Measurements from ENCODE around the gene MYBL2. TPM values are rescaled to one million over a fixed set of nuclear protein-coding genes. Genes with fewer than 3 reads are reported as not detected.

Gene MYBL2
- total and polyA plus RNA-seq, 2 donors (not counting 3 experiments of a cell fraction or from before 2014, with no cell fraction given), result 35.7 to 105 TPM

DNA sequence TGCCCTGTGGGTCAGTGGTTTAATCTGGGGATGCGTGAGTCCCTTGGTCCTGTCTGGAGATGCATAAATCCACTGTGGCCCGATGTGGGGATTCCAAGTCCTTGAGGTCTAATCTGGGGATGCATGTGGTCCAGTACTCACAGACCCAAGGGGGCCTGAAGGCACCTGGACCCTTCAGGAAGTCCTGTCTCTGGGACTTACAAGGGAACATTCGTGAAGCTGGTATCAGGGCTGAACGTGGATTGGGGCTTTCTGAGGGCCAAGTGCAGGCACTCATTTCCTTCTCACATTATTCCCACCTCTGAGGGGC is 85.1 kb downstream of the MYBL2 start:
- ChIA-PET POLR2A (no interaction called here), CTCF (interaction anchor here (1.0 to 9.9 kb wide), 5 partner anchors 15 to 329 kb away, joined by 3 to 191 read pairs (median 3); no protein-coding TSS in a partner anchor)
- H3K9me1 ChIP-seq (replicated peaks; ENCODE audit: control insufficient read depth, extremely low read depth, insufficient read depth, low read length), result no peaks in the 10 kb centered on the region
- peak overlapping the region; percentile 1 for H3K4me2 ChIP-seq (ENCODE audit: insufficient read depth, low read length)
- H3K9ac ChIP-seq (replicated peaks; ENCODE audit: extremely low read depth, insufficient read depth, low read length), result no peak overlapping the region
- BruUV-seq (replicated peaks), result no TSS peak
- no peak overlapping the region for H3K4me3 ChIP-seq (replicated peaks in 1 of 3; ENCODE audit: insufficient read depth in 1 of 3, low read depth in 1 of 3, low read length in 3 of 3)
- DNase-seq (ENCODE audit: low read depth, low spot score), result no peak
- H4K20me1 ChIP-seq (replicated peaks; ENCODE audit: control insufficient read depth, extremely low read depth, insufficient read depth, low read length), result no peaks in the 10 kb centered on the region
- FAIRE-seq, result no peak
- dilution Hi-C loops (cut with MboI; ENCODE audit: extremely low pct_ligation_motif_present, low sequenced_read_pairs), result loop anchor here (25.0 kb wide), 1 partner anchor 160 kb away; the partner anchor contains the start of gene TOX2
- no peaks in the 10 kb centered on the region for H3K9me3 ChIP-seq (replicated peaks; ENCODE audit: control insufficient read depth, insufficient read depth, low read length)
- no peak overlapping the region for H3K27ac ChIP-seq (ENCODE audit: insufficient read depth, low read depth, low read length)
- TF ChIP-seq EZH2 (IDR thresholded peaks at IDR 0.05; ENCODE audit: borderline replicate concordance, low read depth, low read length, severe bottlenecking) (no peak), POLR2A (IDR thresholded peaks at IDR 0.05; ENCODE audit: low read depth, low read length) (no peak), POLR2AphosphoS5 (IDR thresholded peaks at IDR 0.05; ENCODE audit: insufficient read depth, low read depth, low read length) (no peak), GATA2 (IDR thresholded peaks at IDR 0.05; ENCODE audit: insufficient read depth, insufficient read length, low read depth, low read length) (no peak), JUN (IDR thresholded peaks at IDR 0.05; ENCODE audit: borderline replicate concordance, insufficient read depth, insufficient read length, low read depth) (no peak), FOS (IDR thresholded peaks at IDR 0.05; ENCODE audit: borderline replicate concordance, insufficient read depth, low read length) (no peak), MYC (IDR thresholded peaks at IDR 0.05; ENCODE audit: low read depth, low read length) (no peak)
- TF ChIP-seq, protein P1, sequence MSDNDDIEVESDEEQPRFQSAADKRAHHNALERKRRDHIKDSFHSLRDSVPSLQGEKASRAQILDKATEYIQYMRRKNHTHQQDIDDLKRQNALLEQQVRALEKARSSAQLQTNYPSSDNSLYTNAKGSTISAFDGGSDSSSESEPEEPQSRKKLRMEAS (IDR thresholded peaks at IDR 0.05; ENCODE audit: insufficient read depth, insufficient read length), result no peak
- TF ChIP-seq, protein P2, sequence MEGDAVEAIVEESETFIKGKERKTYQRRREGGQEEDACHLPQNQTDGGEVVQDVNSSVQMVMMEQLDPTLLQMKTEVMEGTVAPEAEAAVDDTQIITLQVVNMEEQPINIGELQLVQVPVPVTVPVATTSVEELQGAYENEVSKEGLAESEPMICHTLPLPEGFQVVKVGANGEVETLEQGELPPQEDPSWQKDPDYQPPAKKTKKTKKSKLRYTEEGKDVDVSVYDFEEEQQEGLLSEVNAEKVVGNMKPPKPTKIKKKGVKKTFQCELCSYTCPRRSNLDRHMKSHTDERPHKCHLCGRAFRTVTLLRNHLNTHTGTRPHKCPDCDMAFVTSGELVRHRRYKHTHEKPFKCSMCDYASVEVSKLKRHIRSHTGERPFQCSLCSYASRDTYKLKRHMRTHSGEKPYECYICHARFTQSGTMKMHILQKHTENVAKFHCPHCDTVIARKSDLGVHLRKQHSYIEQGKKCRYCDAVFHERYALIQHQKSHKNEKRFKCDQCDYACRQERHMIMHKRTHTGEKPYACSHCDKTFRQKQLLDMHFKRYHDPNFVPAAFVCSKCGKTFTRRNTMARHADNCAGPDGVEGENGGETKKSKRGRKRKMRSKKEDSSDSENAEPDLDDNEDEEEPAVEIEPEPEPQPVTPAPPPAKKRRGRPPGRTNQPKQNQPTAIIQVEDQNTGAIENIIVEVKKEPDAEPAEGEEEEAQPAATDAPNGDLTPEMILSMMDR (IDR thresholded peaks at IDR 0.05; ENCODE audit: extremely low read depth in 1 of 2, insufficient read depth in 1 of 2, low read depth in 1 of 2, low read length in 2 of 2), result no peak
- intact Hi-C loops (cut with micrococcal nuclease), result no loop called here
- H3K79me2 ChIP-seq (ENCODE audit: control insufficient read depth, insufficient read depth, low read length), result no peaks in the 10 kb centered on the region
- H3K4me1 ChIP-seq (ENCODE audit: control insufficient read depth, extremely low read depth, insufficient read depth, low read length), result peaks cover 12% of the 10 kb centered on the region
- no peaks in the 10 kb centered on the region for H3K36me3 ChIP-seq (ENCODE audit: control insufficient read depth in 2 of 2, extremely low read depth in 1 of 2, insufficient read depth in 2 of 2, low read length in 2 of 2)
- H2AFZ ChIP-seq (ENCODE audit: low read depth, low read length), result peak overlapping the region; percentile 35
- H3K27me3 ChIP-seq (ENCODE audit: control insufficient read depth in 2 of 2, insufficient read depth in 2 of 2, low read length in 2 of 2), result no peaks in the 10 kb centered on the region
